Peyer's patch (tissue), 4 donors: ENCODE results near the gene LCE2B. TPM values are rescaled to one million over a fixed set of nuclear protein-coding genes. Genes with fewer than 3 reads are reported as not detected.
"Not testable (repeated sequence)": the region's sequence is repeated elsewhere in the genome, so short reads cannot be mapped to it uniquely, and the experiment has no call there.

Source experiments
- DNase-seq, 3 donors: peaks; one replicate each; pipeline ENCODE4 v3.0.0-alpha.2; 2017 to 2019
- H3K27ac ChIP-seq, 4 donors: fragments of 200-600 bp; sonication (generic); one replicate each; pipeline ENCODE4 v1.5.1; 2016 to 2019
- H3K27me3 ChIP-seq, 2 donors: fragments of 200-600 bp; sonication (generic); one replicate each; pipeline ENCODE4 v1.5.1; 2019
- H3K36me3 ChIP-seq, 3 donors: fragments of 200-600 bp; sonication (generic); one replicate each; pipeline ENCODE4 v1.5.1; 2016 to 2019
- H3K4me1 ChIP-seq, 4 donors: fragments of 200-600 bp; sonication (generic); one replicate each; pipeline ENCODE4 v1.5.1; 2016 to 2019
- H3K4me3 ChIP-seq, 4 donors: fragments of 200-600 bp; sonication (generic); 1 replicate in 3 of 4; 2 replicates in 1 of 4; pipeline ENCODE4 v1.5.1; 2016 to 2019; ENCODE audit warnings: mild to moderate bottlenecking in 1 of 4
- H3K9me3 ChIP-seq, 4 donors: fragments of 200-600 bp; sonication (generic); one replicate each; pipeline ENCODE4 v1.5.1; 2016 to 2019; ENCODE audit warnings: mild to moderate bottlenecking in 1 of 4
- CTCF ChIP-seq, 6 experiments: fragments of 450-650 bp in 4 of 6; fragments of 200-600 bp in 2 of 6; sonication (generic) in 1 of 6; IDR thresholded peaks; one replicate each; pipeline ENCODE4 v1.5.1; 2017 to 2019; ENCODE audit warnings: antibody characterized with exemption in 6 of 6, mild to moderate bottlenecking in 3 of 6, moderate library complexity in 1 of 6
- POLR2A ChIP-seq, 2 donors: fragments of 450-650 bp; IDR thresholded peaks; one replicate each; pipeline ENCODE4 v1.5.1; 2017; ENCODE audit warnings: antibody characterized with exemption in 2 of 2, mild to moderate bottlenecking in 2 of 2, moderate library complexity in 2 of 2
- total RNA-seq, 4 donors: library from RNA; depleted of rRNA; stranded (reverse); fragments of >200 nt; gene quantifications; one replicate each; pipeline ENCODE4 v1.1.0, GENCODE V29; 2016

Gene LCE2B
- total RNA-seq, 4 donors from 2014 or later = not detected

- no peak for DNase-seq
- Histone ChIP-seq H3K27ac (no peak overlapping the region), H3K27me3 (no peaks in the 10 kb centered on the region), H3K36me3 (no peaks in the 10 kb centered on the region), H3K4me3 (no peak overlapping the region), H3K9me3 (no peaks in the 10 kb centered on the region), H3K4me1 (no peaks in the 10 kb centered on the region)
- TF ChIP-seq CTCF (IDR thresholded peaks at IDR 0.05) (no peak), POLR2A (IDR thresholded peaks at IDR 0.05) (no peak)
Observed at GRCh38 chr1:152656459-152656858, 29.5 kb upstream of the LCE2B start.

DNA sequence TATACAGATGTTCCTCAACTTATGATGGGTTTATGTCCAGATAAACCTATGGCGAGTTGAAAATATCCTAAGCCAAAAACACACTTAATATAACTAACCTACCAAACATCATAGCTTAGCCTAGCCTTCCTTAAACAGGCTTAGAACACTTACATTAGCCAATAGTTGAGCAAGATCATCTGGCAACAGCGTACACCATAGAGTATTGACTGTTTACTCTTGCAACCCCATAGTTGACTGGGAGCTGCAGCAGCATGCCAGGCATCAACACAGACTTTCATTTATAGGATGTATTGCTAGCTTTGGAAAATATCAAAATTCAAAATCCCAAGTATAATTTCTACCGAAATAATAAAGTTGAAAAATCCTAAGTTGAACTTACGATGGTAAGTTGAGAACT, 28.2 kb upstream of the LCE2B start:
- Histone ChIP-seq H3K9me3 (no peaks in the 10 kb centered on the region), H3K4me1 (no peaks in the 10 kb centered on the region), H3K27ac (no peak overlapping the region), H3K4me3 (no peak overlapping the region), H3K36me3 (no peaks in the 10 kb centered on the region), H3K27me3 (no peaks in the 10 kb centered on the region)
- TF ChIP-seq POLR2A (IDR thresholded peaks at IDR 0.05) (no peak), CTCF (IDR thresholded peaks at IDR 0.05) (no peak)
- DNase-seq = no peak

GRCh38 chr1:152658649-152659048, 27.3 kb upstream of the LCE2B start:
- Histone ChIP-seq H3K36me3 (no peaks in the 10 kb centered on the region), H3K27ac (no peak overlapping the region), H3K4me1 (no peaks in the 10 kb centered on the region), H3K27me3 (no peaks in the 10 kb centered on the region), H3K4me3 (no peak overlapping the region), H3K9me3 (no peaks in the 10 kb centered on the region)
- TF ChIP-seq POLR2A (IDR thresholded peaks at IDR 0.05) = no peak
- TF ChIP-seq CTCF (IDR thresholded peaks at IDR 0.05) = no peak
- DNase-seq = no peak

DNA sequence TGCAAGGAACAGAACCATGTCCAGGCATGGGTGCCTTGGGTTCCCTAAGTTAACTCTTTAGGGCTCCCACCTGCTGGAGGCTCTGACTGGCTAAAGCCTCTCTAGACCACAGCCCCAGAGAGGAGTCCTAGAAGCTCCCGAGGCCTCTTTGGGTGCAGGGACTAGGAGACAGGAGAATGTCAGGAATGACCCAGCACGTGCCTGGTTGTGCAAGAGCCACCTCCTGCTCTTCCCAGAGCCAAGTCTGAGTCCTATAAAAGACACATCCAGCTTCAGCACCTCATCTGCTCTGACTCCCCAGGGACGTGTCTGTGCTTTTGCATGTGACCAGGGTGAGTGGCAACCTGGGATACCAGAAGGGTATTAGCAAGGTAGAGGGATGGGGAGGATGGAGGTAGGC, 22.8 kb upstream of the LCE2B start, which contains the start of gene LCE2D:
Gene LCE2D (plus strand): TSS at position 283 of the 400 bp plus-strand sequence. CDS start 726 bp downstream, outside the sequence.
- no peak for TF ChIP-seq CTCF (IDR thresholded peaks at IDR 0.05)
- TF ChIP-seq POLR2A (IDR thresholded peaks at IDR 0.05) = no peak
- no peaks in the 10 kb centered on the region for H3K36me3 ChIP-seq
- no peak within 1 kb of the TSS for H3K27ac ChIP-seq
- no peaks in the 10 kb centered on the region for H3K9me3 ChIP-seq
- H3K27me3 ChIP-seq = no peaks in the 10 kb centered on the region
- no peak within 1 kb of the TSS for H3K4me3 ChIP-seq
- DNase-seq = no peak
- no peaks in the 10 kb centered on the region for H3K4me1 ChIP-seq

DNA sequence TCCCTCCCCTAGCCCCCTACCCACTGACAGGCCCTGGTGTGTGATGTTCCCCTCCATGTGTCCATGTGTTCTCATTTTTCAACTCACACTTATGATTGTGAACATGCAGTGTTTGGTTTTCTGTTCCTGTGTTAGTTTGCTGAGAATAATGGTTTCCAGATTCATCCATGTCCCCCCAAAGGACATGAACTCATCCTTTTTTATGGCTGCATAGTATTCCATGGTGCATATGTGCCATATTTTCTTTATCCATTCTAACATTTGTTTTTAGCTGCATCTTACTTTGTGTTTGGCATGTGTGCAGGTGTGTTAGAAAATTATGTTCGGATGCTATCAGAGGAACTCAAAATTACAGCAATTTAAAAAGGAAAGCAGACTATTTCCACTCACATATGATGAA, 19.8 kb upstream of the LCE2B start:
- not testable (repeated sequence) for H3K4me1 ChIP-seq, H3K27ac ChIP-seq, H3K27me3 ChIP-seq, DNase-seq, H3K36me3 ChIP-seq, H3K9me3 ChIP-seq, H3K4me3 ChIP-seq

DNA sequence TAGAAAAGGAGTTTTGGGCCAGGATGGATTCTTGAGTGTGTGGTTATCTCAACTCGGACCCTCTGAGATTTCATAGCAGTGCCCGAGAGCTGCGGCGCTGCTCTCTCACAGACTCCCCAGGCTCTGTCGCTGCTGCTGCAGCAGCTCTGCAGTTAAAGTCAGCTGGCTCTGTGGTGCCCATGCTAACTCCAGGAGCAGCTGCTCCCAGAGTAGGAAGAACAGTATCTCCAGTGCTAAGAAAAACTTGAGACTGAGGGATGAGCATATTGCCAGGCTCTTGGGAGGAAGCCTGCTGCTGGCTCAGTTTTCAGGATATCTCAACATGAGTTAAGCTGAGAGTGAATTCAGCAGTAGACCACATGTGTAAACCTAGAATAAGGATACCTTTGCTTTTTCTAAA, 18.3 kb upstream of the LCE2B start:
- TF ChIP-seq CTCF (IDR thresholded peaks at IDR 0.05) (no peak), POLR2A (IDR thresholded peaks at IDR 0.05) (no peak)
- H3K27me3 ChIP-seq = no peaks in the 10 kb centered on the region
- DNase-seq = no peak
- no peak overlapping the region for H3K27ac ChIP-seq
- H3K9me3 ChIP-seq = no peaks in the 10 kb centered on the region
- no peak overlapping the region for H3K4me3 ChIP-seq
- no peaks in the 10 kb centered on the region for H3K36me3 ChIP-seq
- no peaks in the 10 kb centered on the region for H3K4me1 ChIP-seq
